WI38 (cell line): ENCODE data around the gene SNX32.

ENCODE experiments used
- H3K4me3 ChIP-seq: 2 replicates; pipeline ENCODE4 v1.5.1; 2011; ENCODE audit warnings: low read depth, mild to moderate bottlenecking, control low read depth, low read length
- TF ChIP-seq, protein P1 (sequence below): IDR thresholded peaks from 2 replicates; pipeline ENCODE4 v1.5.1; 2012; ENCODE audit warnings: low read depth, mild to moderate bottlenecking, control low read depth, low read length

The SNX32 gene

DNA sequence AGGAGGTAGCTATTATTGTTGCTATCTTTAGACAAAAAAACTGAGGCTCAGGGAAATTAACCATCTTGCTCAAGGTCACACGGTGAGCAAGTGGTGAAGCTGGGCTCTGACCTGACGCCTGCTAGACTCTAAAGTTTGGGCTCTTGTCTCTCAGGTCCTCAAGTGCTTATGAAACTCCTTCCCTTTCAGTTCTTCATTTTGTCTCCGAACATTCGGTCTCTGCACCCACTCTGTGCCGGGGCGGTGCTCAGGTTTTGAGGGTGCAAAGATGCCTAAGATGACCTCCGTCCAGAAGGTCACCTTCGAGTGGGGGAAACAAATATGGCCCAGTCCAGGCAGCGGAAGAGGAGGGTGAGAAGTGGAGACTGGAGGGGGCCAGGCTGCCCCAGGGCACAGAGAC is 30.9 kb upstream of the SNX32 start:
- TF ChIP-seq, protein P1, sequence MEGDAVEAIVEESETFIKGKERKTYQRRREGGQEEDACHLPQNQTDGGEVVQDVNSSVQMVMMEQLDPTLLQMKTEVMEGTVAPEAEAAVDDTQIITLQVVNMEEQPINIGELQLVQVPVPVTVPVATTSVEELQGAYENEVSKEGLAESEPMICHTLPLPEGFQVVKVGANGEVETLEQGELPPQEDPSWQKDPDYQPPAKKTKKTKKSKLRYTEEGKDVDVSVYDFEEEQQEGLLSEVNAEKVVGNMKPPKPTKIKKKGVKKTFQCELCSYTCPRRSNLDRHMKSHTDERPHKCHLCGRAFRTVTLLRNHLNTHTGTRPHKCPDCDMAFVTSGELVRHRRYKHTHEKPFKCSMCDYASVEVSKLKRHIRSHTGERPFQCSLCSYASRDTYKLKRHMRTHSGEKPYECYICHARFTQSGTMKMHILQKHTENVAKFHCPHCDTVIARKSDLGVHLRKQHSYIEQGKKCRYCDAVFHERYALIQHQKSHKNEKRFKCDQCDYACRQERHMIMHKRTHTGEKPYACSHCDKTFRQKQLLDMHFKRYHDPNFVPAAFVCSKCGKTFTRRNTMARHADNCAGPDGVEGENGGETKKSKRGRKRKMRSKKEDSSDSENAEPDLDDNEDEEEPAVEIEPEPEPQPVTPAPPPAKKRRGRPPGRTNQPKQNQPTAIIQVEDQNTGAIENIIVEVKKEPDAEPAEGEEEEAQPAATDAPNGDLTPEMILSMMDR: no peak
- no peak overlapping the region for H3K4me3 ChIP-seq

DNA sequence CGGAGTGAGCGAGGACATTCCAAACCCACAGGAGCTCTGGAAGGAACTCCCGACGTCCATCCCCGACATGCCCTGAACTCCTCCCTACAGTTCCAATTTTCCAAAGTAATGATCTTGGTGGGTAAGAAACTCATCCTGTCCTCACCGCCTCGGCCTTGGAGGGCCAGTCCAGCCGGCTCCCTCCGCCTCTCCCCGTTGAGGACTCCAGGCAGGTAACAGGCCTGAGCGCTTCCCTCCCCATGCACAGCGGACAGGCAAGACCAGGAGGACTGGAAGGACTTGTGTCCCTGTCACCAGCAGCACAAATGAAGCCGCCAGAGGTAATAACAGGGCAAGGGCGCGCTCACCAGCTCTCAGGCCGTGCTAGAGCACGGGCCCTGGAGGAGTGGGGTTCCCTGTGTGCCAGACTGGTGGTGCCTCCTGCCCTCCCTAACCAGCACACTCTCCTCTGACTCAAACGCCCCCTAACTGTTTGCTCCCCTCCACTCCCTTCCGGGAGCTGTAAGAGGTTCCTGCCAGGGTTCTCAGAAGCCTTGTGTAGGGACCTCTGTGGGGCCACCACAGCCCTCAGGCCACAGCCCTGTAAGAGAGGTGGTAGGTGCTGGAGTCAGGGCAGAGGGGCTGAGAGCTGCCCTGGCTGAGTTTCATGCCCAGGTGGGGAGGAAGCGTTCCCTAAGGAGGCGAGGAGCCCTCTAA is 29.8 kb upstream of the SNX32 start:
- TF ChIP-seq, protein P1: no peak
- no peak overlapping the region for H3K4me3 ChIP-seq

DNA sequence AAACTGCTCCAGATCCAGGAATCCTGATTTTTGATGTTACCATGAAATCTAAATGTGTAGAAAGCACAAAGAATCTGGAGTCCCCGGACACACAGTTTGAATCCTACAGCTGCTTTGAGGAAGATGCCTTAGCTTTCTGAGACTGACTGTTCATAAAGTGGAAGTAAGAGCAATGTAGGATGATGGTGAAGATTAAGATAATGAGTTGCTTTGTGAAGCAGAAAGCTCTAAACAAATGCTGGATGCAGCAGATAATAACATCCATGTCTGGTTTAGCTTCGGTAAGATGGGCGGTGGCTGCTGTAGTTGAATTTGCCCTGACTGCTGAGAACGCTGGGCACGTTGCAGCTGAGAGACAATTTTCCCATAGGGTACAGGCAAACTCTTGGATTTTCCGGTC is 26.8 kb upstream of the SNX32 start:
- H3K4me3 ChIP-seq: no peak overlapping the region
- TF ChIP-seq, protein P1: no peak

DNA sequence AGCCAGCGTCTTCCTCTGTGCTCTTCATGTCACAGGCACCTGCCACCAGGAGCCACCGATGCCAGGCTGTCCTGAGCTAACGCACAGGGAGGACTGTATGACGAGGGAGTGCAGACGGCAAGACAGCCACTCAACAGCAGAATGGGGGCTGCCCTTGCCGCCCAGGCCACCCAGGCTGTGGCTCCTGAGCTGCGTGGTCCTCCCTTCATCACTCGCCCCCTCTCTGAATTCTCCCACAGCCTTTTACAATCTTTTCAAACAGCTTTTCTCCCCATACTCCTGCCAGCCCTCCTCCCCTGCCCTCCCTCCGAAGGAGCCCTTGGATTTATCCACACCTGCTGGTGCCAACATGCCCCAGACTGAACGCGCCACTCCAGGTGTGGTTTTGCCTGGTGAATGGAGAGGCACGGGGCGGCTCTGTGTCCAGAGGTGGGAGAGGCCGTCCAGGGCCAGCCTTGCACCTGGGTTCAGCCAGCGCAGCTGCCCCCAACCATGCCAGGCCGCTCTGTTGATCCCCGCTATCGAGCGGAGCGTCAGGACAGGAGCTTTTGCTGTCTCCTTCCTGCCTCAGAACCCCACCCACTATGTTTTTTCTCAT is 24.9 kb upstream of the SNX32 start:
- H3K4me3 ChIP-seq: no peak overlapping the region
- TF ChIP-seq, protein P1: no peak

DNA sequence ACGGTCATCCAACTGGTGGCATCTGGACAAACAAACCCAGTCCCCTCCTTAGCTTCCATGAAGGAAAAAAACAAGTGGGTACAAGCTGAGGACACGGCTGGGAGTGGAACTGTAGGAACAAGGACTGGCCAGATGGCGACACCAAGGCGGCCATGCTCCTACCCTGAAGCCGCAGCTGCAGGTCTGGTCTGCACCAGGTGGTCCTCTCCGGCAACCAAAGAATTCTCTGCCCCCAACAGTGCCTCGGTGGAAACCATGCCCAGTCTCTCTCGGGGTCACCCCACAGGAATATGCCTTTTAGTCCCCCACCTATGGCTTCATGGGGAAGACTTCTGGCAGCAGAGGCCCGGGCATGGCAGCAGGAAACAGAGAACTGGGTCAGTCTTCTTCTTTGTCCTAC is 24.3 kb upstream of the SNX32 start:
- TF ChIP-seq, protein P1: no peak
- H3K4me3 ChIP-seq: no peak overlapping the region

DNA sequence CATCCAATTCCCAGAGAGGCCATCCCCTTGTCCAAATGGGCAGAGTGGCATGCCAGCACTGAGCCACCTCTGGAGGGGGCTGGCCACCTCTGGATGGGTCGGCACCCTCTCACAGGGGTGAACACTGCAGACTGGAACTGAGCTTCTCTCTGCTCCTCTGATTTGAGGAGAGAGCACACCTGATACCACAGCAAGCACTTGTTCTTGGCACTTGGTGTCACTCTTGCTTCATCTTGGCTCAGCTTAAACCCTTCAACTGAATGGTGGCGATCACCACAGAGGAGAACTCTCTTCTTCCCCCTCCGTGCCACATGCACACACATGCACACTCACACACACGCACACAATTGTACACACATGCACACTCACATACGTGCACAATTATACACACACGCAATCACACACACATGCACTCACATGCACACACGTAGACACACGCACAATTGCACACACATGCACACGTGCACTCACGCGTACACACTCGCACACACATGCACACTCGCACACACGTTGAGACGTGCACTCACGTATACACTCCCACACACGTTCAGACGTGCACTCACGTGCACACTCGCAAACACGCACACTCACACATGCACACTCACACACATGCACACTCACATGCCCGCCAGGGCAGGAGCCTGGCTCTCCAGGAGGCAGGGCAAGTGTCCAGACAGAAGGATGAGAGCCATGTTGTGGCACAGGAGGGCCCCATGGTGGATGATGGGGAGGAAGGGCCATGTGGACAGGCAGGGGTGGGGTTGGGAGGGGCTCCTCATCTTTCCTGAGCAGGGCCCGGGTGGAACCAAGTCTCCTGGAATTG is 23.5 kb upstream of the SNX32 start:
- TF ChIP-seq, protein P1: no peak
- H3K4me3 ChIP-seq: no peak overlapping the region
